ENCODE measurements around the gene B3GLCT.

Gene B3GLCT

DNA sequence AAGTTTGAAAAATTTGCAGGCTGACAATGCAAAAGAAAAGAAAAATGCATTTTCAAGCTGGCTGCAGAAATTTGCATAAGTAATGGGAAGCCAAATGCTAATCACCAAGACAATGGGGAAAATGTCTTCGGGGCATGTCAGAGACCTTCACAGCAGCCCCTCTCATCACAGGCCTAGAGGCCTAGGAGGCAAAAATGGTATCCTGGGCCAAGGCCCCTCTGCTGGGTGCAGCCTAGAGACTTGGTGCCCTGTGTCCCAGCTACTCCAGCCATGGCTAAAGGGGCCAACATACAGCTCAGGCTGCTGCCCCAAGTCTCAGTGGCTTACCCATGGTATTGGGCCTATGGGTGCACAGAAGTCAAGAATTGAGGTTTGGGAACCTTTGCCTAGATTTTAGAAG lies 155.2 kb downstream of the B3GLCT start:
- peaks cover 0 to 5% of the 10 kb centered on the region in 2 donors for H3K9me3 ChIP-seq (ENCODE audit: control insufficient read depth in 1 of 2, low read length in 2 of 2)
- peaks cover 6% of the 10 kb centered on the region for H3K27me3 ChIP-seq (ENCODE audit: low read depth, low read length)
- H3K27ac ChIP-seq (ENCODE audit: low read length) = no peak overlapping the region
- no peaks in the 10 kb centered on the region for H3K4me1 ChIP-seq (ENCODE audit: control insufficient read depth in 1 of 2, insufficient read depth in 2 of 2, low read length in 2 of 2)
- H3K36me3 ChIP-seq (ENCODE audit: control insufficient read depth in 1 of 2, insufficient read depth in 2 of 2, low read length in 2 of 2) = no peaks in the 10 kb centered on the region
- no peak overlapping the region for H3K4me3 ChIP-seq (ENCODE audit: low read depth in 1 of 2, low read length in 2 of 2)

GRCh38 chr13:31356991-31357390 lies 157.2 kb downstream of the B3GLCT start:
- Histone ChIP-seq H3K27me3 (ENCODE audit: low read depth, low read length) (peaks cover 3% of the 10 kb centered on the region), H3K27ac (ENCODE audit: low read length) (no peak overlapping the region), H3K4me3 (ENCODE audit: low read depth in 1 of 2, low read length in 2 of 2) (no peak overlapping the region), H3K4me1 (ENCODE audit: control insufficient read depth in 1 of 2, insufficient read depth in 2 of 2, low read length in 2 of 2) (no peaks in the 10 kb centered on the region), H3K9me3 (ENCODE audit: control insufficient read depth in 1 of 2, low read length in 2 of 2) (peaks cover 0 to 5% of the 10 kb centered on the region in 2 donors), H3K36me3 (ENCODE audit: control insufficient read depth in 1 of 2, insufficient read depth in 2 of 2, low read length in 2 of 2) (no peaks in the 10 kb centered on the region)

GRCh38 chr13:31357581-31357980 lies 157.8 kb downstream of the B3GLCT start:
- Histone ChIP-seq H3K4me3 (ENCODE audit: low read depth in 1 of 2, low read length in 2 of 2) (no peak overlapping the region), H3K27ac (ENCODE audit: low read length) (no peak overlapping the region), H3K9me3 (ENCODE audit: control insufficient read depth in 1 of 2, low read length in 2 of 2) (peaks cover 0 to 5% of the 10 kb centered on the region in 2 donors)

DNA sequence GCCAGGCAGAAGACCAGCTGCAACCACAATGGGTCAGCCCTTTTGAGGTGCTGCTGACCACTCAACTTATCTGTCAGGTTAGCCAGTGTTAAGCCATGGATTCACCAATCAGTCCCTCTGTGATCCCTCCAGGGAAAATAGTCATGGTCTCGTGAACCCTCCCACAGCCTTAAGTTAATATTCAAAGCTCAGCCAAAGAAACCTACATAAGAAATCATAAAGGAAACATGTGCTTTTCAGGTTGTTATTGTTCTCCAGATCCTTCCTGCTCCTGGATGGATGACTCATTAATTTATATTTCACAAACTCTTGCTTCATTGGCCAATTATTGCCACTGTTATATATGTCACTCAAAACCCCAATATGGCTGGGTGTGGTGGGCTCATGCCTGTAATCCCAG lies 161.9 kb downstream of the B3GLCT start:
- H3K9me3 ChIP-seq (ENCODE audit: control insufficient read depth in 1 of 2, low read length in 2 of 2) = peaks cover 0 to 19% of the 10 kb centered on the region in 2 donors
- no peak overlapping the region for H3K4me3 ChIP-seq (ENCODE audit: low read depth in 1 of 2, low read length in 2 of 2)
- H3K36me3 ChIP-seq (ENCODE audit: control insufficient read depth in 1 of 2, insufficient read depth in 2 of 2, low read length in 2 of 2) = no peaks in the 10 kb centered on the region
- H3K27me3 ChIP-seq (ENCODE audit: low read depth, low read length) = no peaks in the 10 kb centered on the region
- H3K27ac ChIP-seq (ENCODE audit: low read length) = no peak overlapping the region
- H3K4me1 ChIP-seq (ENCODE audit: control insufficient read depth in 1 of 2, insufficient read depth in 2 of 2, low read length in 2 of 2) = no peaks in the 10 kb centered on the region

More at GRCh38 chr13:31357581-31357980, 157.8 kb downstream of the B3GLCT start:
- peaks cover 2% of the 10 kb centered on the region for H3K27me3 ChIP-seq (ENCODE audit: low read depth, low read length)
- no peaks in the 10 kb centered on the region for H3K4me1 ChIP-seq (ENCODE audit: control insufficient read depth in 1 of 2, insufficient read depth in 2 of 2, low read length in 2 of 2)
- H3K36me3 ChIP-seq (ENCODE audit: control insufficient read depth in 1 of 2, insufficient read depth in 2 of 2, low read length in 2 of 2) = no peaks in the 10 kb centered on the region

DNA sequence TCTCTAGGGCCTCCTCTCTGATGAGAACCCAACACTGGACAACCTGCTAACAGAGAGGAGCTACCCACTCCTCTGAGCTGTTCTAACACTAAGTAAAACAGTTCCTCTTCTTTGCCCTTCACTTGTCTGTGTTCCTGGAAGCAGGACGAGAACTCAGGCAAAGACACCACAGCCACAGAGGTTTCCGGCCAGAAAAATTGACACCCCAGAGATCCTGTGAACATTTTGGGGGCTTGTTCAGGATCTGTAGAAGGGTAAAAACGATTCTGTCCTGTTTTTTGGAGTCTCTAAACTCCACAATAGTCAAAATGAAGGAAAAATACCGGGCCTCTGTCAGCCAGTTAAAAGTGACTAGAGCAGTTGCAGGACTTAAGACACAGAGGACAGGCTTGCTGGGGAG lies 165.9 kb downstream of the B3GLCT start:
- Histone ChIP-seq H3K27ac (ENCODE audit: low read length) (no peak overlapping the region), H3K36me3 (ENCODE audit: control insufficient read depth in 1 of 2, insufficient read depth in 2 of 2, low read length in 2 of 2) (no peaks in the 10 kb centered on the region), H3K9me3 (ENCODE audit: control insufficient read depth in 1 of 2, low read length in 2 of 2) (peaks cover 0 to 24% of the 10 kb centered on the region in 2 donors), H3K4me1 (ENCODE audit: control insufficient read depth in 1 of 2, insufficient read depth in 2 of 2, low read length in 2 of 2) (no peaks in the 10 kb centered on the region), H3K27me3 (ENCODE audit: low read depth, low read length) (no peaks in the 10 kb centered on the region), H3K4me3 (ENCODE audit: low read depth in 1 of 2, low read length in 2 of 2) (no peak overlapping the region)

DNA sequence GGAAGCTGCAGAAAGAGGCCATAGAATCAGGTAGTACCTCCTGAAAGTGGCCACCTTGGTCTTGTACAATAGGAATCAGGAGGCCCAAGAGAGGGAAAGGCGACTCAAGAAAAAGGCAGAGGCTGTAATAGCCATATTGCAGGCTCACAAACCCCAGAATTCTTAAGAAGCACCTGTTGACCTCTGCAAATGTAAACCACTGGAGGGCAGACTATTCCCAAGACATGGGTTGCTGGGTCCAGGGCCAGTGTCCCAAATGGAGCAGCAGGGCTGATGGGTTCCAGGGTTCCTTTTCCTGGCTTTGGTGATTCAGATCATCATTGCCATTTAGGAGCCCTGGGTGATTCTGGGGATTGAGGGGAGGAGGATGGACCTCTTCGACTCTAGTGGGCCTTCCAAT lies 167.6 kb downstream of the B3GLCT start:
- Histone ChIP-seq H3K4me3 (ENCODE audit: low read depth in 1 of 2, low read length in 2 of 2) (no peak overlapping the region), H3K27ac (ENCODE audit: low read length) (no peak overlapping the region), H3K36me3 (ENCODE audit: control insufficient read depth in 1 of 2, insufficient read depth in 2 of 2, low read length in 2 of 2) (no peaks in the 10 kb centered on the region), H3K9me3 (ENCODE audit: control insufficient read depth in 1 of 2, low read length in 2 of 2) (peaks cover 0 to 24% of the 10 kb centered on the region in 2 donors), H3K4me1 (ENCODE audit: control insufficient read depth in 1 of 2, insufficient read depth in 2 of 2, low read length in 2 of 2) (no peaks in the 10 kb centered on the region), H3K27me3 (ENCODE audit: low read depth, low read length) (no peaks in the 10 kb centered on the region)

- Histone ChIP-seq H3K4me3 (ENCODE audit: low read depth in 1 of 2, low read length in 2 of 2) (no peak overlapping the region), H3K27ac (ENCODE audit: low read length) (no peak overlapping the region), H3K27me3 (ENCODE audit: low read depth, low read length) (no peaks in the 10 kb centered on the region), H3K4me1 (ENCODE audit: control insufficient read depth in 1 of 2, insufficient read depth in 2 of 2, low read length in 2 of 2) (no peaks in the 10 kb centered on the region), H3K36me3 (ENCODE audit: control insufficient read depth in 1 of 2, insufficient read depth in 2 of 2, low read length in 2 of 2) (no peaks in the 10 kb centered on the region), H3K9me3 (ENCODE audit: control insufficient read depth in 1 of 2, low read length in 2 of 2) (peaks cover 0 to 24% of the 10 kb centered on the region in 2 donors)
Observed at GRCh38 chr13:31369213-31369612, 169.4 kb downstream of the B3GLCT start.

GRCh38 chr13:31372454-31372853 lies 172.7 kb downstream of the B3GLCT start:
- no peaks in the 10 kb centered on the region for H3K9me3 ChIP-seq (ENCODE audit: control insufficient read depth in 1 of 2, low read length in 2 of 2)
- no peaks in the 10 kb centered on the region for H3K27me3 ChIP-seq (ENCODE audit: low read depth, low read length)
- H3K4me1 ChIP-seq (ENCODE audit: control insufficient read depth in 1 of 2, insufficient read depth in 2 of 2, low read length in 2 of 2) = no peaks in the 10 kb centered on the region
- H3K4me3 ChIP-seq (ENCODE audit: low read depth in 1 of 2, low read length in 2 of 2) = no peak overlapping the region
- H3K27ac ChIP-seq (ENCODE audit: low read length) = no peak overlapping the region
- no peaks in the 10 kb centered on the region for H3K36me3 ChIP-seq (ENCODE audit: control insufficient read depth in 1 of 2, insufficient read depth in 2 of 2, low read length in 2 of 2)

- H3K4me3 ChIP-seq (ENCODE audit: low read depth in 1 of 2, low read length in 2 of 2) = no peak overlapping the region
- no peak overlapping the region for H3K27ac ChIP-seq (ENCODE audit: low read length)
- H3K36me3 ChIP-seq (ENCODE audit: control insufficient read depth in 1 of 2, insufficient read depth in 2 of 2, low read length in 2 of 2) = no peaks in the 10 kb centered on the region
- H3K27me3 ChIP-seq (ENCODE audit: low read depth, low read length) = no peaks in the 10 kb centered on the region
- H3K4me1 ChIP-seq (ENCODE audit: control insufficient read depth in 1 of 2, insufficient read depth in 2 of 2, low read length in 2 of 2) = no peaks in the 10 kb centered on the region
- no peaks in the 10 kb centered on the region for H3K9me3 ChIP-seq (ENCODE audit: control insufficient read depth in 1 of 2, low read length in 2 of 2)
Observed at GRCh38 chr13:31374682-31375081, 174.9 kb downstream of the B3GLCT start.

DNA sequence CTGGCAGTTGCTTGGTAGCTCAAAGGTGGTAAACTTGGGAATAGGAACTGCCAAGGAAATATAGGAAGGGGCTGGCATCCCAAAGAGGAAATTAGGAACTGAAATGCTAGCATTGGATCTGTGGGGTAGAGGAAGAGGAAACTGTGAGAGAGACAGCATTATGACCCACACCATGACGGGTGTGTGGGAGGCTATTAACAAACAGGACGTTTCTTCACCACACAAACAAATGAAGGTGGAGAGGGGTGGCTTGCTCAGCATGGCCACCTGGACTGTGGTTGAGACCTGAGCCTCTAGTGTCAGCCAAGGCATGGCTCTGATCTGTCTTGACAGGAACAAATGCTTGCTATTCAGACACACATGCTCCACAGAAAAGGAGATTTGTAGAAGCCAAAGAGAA lies 178.2 kb downstream of the B3GLCT start:
- H3K27me3 ChIP-seq (ENCODE audit: low read depth, low read length) = no peaks in the 10 kb centered on the region
- no peak overlapping the region for H3K27ac ChIP-seq (ENCODE audit: low read length)
- no peaks in the 10 kb centered on the region for H3K9me3 ChIP-seq (ENCODE audit: control insufficient read depth in 1 of 2, low read length in 2 of 2)
- H3K4me1 ChIP-seq (ENCODE audit: control insufficient read depth in 1 of 2, insufficient read depth in 2 of 2, low read length in 2 of 2) = no peaks in the 10 kb centered on the region
- no peaks in the 10 kb centered on the region for H3K36me3 ChIP-seq (ENCODE audit: control insufficient read depth in 1 of 2, insufficient read depth in 2 of 2, low read length in 2 of 2)
- H3K4me3 ChIP-seq (ENCODE audit: low read depth in 1 of 2, low read length in 2 of 2) = no peak overlapping the region

DNA sequence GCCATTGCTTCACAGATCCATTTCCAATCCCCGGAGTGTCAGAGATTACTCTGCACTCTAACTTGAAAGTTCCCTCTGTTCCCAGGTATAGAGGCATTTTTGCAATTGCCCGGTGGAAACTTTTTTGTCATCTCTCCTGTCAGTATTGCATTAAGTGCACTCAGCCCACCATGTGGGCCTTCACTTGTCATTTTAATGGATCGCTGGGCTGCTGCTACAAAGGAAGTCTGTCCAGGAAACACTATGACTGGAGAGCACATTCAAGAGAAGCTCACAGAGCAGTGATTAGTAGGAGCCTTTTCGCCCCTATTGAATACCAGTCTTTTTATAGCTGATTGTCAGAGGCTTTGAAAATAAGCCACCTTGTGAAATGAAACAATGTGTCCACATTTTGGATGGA lies 180.9 kb downstream of the B3GLCT start:
- Histone ChIP-seq H3K27me3 (ENCODE audit: low read depth, low read length) (no peaks in the 10 kb centered on the region), H3K4me3 (ENCODE audit: low read depth in 1 of 2, low read length in 2 of 2) (no peak overlapping the region)

More for the DNA sequence above, 180.9 kb downstream of the B3GLCT start:
- H3K9me3 ChIP-seq (ENCODE audit: control insufficient read depth in 1 of 2, low read length in 2 of 2) = no peaks in the 10 kb centered on the region
- no peak overlapping the region for H3K27ac ChIP-seq (ENCODE audit: low read length)
- no peaks in the 10 kb centered on the region for H3K4me1 ChIP-seq (ENCODE audit: control insufficient read depth in 1 of 2, insufficient read depth in 2 of 2, low read length in 2 of 2)
- H3K36me3 ChIP-seq (ENCODE audit: control insufficient read depth in 1 of 2, insufficient read depth in 2 of 2, low read length in 2 of 2) = no peaks in the 10 kb centered on the region
